GM12875 (cell line): ENCODE measurements around the gene FAM3D.
"Not testable (repeated sequence)": the region's sequence is repeated elsewhere in the genome, so short reads cannot be mapped to it uniquely, and the experiment has no call there.

Source experiments
- H3K4me3 ChIP-seq: one replicate; pipeline ENCODE4 v1.5.1; 2011; ENCODE audit warnings: low read depth, low read length, control low read depth
- TF ChIP-seq, protein P1 (sequence below): IDR thresholded peaks from 2 replicates; pipeline ENCODE4 v1.5.1; 2011; ENCODE audit warnings: low read depth, mild to moderate bottlenecking, control low read depth, inconsistent platforms, low read length, moderate library complexity, borderline replicate concordance; ENCODE audit not compliant: insufficient read depth

Gene FAM3D

DNA sequence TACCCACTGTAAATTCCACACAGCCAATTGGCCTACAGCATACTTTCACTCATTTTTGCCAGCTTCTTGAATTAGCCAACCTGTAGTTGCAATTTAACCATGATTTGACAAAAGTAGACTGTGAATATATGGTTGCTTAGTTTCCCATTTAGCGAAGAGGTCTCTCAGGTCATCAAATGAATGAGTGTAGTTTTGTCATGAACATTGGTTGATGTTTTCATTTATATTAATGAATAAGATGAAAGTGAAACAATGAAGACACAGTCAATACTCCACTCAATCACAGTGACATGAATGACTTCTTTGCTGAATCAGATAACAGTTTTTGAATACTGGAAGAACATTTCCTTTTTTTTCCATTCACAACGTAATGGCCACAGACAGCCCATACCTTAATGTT lies 15.3 kb upstream of the FAM3D start:
- TF ChIP-seq, protein P1, sequence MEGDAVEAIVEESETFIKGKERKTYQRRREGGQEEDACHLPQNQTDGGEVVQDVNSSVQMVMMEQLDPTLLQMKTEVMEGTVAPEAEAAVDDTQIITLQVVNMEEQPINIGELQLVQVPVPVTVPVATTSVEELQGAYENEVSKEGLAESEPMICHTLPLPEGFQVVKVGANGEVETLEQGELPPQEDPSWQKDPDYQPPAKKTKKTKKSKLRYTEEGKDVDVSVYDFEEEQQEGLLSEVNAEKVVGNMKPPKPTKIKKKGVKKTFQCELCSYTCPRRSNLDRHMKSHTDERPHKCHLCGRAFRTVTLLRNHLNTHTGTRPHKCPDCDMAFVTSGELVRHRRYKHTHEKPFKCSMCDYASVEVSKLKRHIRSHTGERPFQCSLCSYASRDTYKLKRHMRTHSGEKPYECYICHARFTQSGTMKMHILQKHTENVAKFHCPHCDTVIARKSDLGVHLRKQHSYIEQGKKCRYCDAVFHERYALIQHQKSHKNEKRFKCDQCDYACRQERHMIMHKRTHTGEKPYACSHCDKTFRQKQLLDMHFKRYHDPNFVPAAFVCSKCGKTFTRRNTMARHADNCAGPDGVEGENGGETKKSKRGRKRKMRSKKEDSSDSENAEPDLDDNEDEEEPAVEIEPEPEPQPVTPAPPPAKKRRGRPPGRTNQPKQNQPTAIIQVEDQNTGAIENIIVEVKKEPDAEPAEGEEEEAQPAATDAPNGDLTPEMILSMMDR = no peak
- H3K4me3 ChIP-seq = no peak overlapping the region

- TF ChIP-seq, protein P1 = no peak
- H3K4me3 ChIP-seq = no peak overlapping the region
Observed at GRCh38 chr3:58680879-58681525, 14.4 kb upstream of the FAM3D start.

DNA sequence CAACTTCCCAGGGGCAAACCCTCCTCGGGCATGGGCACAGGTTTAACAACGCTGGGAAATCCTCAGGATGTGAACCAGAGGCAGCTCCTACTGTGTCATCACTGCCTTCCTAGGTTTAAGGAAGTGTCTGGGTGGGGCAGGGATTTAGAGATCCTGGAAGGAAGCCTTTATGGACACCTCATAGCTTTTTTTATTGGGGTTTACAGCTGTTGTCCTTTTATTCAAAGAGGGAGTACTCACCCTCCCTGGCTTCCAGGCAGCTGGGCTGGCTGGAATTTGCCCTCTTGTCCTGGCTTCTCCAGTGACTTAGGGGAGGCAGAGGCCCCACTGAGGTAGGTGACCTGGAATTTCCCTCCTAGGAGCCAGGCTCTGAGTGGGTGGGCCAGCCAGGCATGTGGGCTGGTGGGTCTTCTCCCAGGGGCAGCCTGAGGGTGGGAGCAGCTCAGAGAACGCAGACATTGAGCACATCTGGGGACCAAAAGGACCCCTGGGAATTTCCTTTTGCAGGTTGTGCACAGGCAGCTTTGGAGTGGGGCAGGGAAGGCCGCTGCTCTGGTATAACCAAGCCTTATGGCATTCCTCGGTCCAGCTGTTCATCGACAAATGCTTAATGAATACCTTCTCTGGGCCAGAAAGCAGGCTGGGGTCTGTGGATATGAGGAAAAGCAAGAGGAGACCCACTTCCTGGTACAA lies 13.5 kb upstream of the FAM3D start:
- H3K4me3 ChIP-seq = no peak overlapping the region
- TF ChIP-seq, protein P1 = no peak

DNA sequence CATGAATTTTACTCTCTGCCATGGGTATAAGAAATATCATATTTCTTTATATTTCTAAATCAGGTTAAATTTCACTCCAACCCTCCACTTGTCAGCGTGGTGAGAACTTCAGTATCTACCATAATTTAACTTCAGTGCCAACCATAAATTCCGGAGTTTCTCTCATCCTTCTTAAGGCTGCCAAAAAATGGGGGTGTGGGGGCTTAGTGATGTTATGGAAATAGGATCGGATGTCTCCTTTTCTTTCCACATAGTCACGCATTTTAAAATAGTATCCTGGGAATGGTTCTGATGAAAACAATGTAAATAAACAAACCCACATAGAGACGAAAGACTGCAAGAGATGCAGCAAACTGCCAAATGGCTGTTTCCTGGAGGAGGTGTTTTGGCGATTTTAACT lies 12.9 kb upstream of the FAM3D start:
- H3K4me3 ChIP-seq = no peak overlapping the region
- TF ChIP-seq, protein P1 = no peak

DNA sequence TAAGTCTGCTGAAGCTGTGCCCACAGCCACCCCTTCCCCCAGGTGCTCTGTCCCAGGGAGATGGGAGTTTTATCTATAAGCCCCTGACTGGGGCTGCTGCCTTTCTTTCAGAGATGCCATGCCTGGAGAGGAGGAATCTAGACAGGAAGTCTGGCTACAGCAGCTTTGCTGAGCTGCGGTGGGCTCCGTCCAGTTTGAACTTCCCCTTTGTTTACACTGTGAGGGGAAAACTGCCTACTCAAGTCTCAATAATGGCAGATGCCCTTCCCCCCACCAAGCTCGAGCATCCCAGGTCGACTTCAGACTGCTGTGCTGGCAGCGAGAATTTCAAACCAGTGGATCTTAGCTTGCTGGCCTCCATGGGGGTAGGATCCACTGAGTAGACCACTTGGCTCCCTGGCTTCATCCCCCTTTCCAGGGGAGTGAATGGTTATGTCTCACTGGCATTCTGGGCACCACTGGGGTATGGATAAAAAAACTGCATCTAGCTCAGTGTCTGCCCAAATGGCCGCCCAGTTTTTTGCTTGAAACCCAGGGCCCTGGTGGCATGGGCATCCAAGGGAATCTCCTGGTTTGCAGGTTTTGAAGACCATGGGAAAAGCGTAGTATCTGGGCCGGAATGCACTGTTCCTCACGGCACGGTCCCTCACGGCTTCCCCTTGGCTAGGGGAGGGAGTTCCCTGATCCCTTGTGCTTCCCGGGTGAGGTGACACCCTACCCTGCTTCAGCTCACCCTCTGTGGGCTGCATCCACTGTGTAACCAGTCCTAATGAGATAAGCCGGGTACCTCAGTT lies 11.8 kb upstream of the FAM3D start:
- H3K4me3 ChIP-seq = not testable (repeated sequence)

DNA sequence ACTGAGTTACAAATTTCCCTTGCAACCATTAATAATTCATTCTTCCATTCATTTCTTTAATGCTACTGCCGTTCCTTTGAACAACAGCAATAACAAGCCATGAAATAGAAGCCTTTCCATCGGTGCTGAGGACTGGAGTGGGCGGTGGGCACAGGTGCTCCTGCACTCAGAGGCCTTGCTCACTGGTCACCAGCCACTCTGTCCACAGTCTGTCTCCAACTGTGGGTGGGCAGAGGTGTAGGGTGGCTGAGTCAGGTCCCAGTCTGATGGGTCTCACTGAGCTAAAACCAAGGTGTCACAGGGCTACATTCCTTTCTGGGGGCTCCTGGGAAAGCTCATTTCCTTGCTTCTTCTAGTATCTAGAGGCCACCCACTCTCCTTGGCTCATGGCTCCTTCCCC lies 6.3 kb upstream of the FAM3D start:
- no peak overlapping the region for H3K4me3 ChIP-seq
- TF ChIP-seq, protein P1 = no peak

DNA sequence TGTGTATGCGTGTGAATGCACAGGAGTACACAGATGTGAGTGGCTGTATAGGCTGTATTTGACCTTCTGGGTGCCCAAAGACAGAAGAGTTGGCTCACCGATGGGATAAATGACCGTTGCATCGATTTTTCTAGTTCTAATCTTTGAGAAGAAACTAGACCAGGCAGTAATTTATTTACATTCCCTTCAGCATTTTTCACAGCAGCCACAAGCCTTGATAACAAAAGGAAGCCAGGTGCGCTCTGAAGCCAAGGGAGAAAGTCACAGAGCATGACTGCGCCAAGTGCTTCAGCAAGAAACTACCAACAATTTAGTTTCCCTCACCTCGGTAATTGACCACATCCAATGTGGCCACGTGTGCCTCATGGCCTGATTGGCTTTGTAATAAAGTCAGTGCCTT lies 5.9 kb upstream of the FAM3D start:
- TF ChIP-seq, protein P1 = no peak
- no peak overlapping the region for H3K4me3 ChIP-seq
